Endometrium (tissue), 2 donors: ENCODE measurements around the gene TAF11L2.
"Not testable (repeated sequence)": the region's sequence is repeated elsewhere in the genome, so short reads cannot be mapped to it uniquely, and the experiment has no call there.

Experiments used
- FAIRE-seq: peaks from 2 replicates; lab custom pipeline; 2012; peaks lifted over from hg19 to GRCh38; lab: Jason Lieb, UNC
- donor health status: control.
- donor health status: control.

TAF11L2 gene

GRCh38 chr5:17526504-17526903 is 28.5 kb downstream of the TAF11L2 start:
- FAIRE-seq = not testable (repeated sequence)

DNA sequence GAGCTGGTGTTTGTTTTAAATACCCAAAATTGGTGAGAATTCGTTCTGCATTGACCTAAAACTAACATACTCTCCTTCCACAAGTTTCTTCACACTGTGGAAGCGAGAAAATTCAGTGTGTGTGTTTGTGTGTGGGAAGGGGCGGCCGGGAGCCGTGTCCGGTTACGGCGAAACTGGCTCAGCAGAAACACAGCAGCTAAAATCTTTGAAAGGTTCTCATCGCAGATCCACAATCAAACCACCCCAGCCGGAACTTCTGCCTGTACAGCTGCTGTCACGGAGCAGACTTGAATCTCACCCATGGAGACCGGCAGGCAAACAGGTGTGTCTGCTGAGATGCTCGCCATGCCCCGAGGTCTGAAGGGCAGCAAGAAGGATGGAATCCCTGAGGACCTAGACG is 30.3 kb downstream of the TAF11L2 start, which contains the start of gene TAF11L6:
TAF11L6 (plus strand) TSS at position 301 of the 400 bp plus-strand sequence.
- FAIRE-seq = not testable (repeated sequence)
